GM21717 (cell line): Measurements from ENCODE around the gene AKAIN1.

Experiments used
- ATAC-seq: cut with Tn5 transposase; IDR thresholded peaks from one replicate; pipeline ENCODE4 v1.9.1; 2021; ENCODE audit warnings: mild to moderate bottlenecking, moderate library complexity; ENCODE audit not compliant: unreplicated experiment

AKAIN1 gene

GRCh38 chr18:5097116-5097703 is 99.8 kb downstream of the AKAIN1 start:
- ATAC-seq, result no peak

DNA sequence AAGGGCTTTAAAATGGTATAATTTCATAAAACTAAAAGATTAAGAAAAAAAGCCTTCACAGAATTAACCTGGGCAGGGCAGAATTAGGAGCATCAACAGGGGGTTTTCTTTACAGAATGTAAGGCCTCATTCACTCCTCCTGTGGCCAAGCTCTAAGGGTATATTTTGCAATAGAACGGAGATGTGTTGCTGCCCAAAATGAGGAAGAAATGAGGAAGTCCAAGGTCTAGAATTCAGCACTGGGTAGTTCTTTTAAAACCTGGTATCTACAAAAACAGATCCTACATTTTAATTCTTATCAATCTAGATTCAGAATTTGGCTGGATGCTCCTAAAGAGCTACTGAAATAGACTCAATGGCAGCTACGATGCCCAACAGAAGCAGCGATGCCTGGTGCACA is 101.8 kb downstream of the AKAIN1 start:
- ATAC-seq, result no peak

- ATAC-seq, result no peak
Observed at GRCh38 chr18:5093902-5094301, 103.2 kb downstream of the AKAIN1 start.
